HG03095 (cell line): ENCODE data around the gene GPC2.
"Not testable (repeated sequence)": the region's sequence is repeated elsewhere in the genome, so short reads cannot be mapped to it uniquely, and the experiment has no call there.

Source experiments
- ATAC-seq: cut with Tn5 transposase; IDR thresholded peaks from one replicate; pipeline ENCODE4 v1.9.1; 2021; ENCODE audit warnings: moderate library complexity; ENCODE audit not compliant: unreplicated experiment

GPC2 gene

DNA sequence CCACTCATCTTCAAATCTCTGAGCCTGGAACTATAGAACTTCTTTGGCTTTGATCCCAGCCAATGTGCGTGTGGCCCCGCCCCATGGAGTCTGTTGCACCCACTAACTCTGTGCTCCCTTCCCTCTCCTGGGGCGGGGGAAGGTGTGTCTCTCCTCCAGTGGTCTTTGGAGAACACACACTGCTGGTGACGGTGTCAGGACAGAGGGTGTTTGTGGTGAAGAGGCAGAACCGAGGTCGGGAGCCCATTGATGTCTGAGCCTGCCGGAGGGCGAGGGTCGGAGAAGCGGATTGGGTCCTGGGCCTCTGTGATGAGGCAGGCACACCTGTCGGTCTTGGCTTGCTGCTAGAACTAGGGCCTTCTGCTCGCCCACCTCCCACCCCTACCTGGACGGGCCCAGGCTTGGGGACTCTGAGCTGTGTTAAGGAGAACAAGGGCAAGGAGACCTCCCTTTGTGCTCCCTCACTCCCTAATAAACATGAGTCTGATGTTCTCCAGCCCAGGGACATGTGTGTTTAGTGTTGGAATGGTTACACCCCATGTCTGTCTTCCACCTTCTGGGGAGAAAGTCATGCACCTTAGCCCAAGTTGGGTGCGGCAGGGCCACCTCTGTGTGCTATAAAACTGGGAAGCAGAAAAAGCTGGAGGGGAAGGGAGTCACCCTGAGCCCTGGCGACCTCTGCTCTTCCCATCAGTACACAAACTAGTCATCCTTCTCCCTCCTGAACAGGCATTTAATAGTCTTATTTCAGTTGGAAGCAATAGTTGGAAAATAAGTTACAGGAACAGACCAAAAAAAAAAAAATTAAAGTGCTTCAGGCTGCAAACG, 23.3 kb downstream of the GPC2 start:
- no peak for ATAC-seq

DNA sequence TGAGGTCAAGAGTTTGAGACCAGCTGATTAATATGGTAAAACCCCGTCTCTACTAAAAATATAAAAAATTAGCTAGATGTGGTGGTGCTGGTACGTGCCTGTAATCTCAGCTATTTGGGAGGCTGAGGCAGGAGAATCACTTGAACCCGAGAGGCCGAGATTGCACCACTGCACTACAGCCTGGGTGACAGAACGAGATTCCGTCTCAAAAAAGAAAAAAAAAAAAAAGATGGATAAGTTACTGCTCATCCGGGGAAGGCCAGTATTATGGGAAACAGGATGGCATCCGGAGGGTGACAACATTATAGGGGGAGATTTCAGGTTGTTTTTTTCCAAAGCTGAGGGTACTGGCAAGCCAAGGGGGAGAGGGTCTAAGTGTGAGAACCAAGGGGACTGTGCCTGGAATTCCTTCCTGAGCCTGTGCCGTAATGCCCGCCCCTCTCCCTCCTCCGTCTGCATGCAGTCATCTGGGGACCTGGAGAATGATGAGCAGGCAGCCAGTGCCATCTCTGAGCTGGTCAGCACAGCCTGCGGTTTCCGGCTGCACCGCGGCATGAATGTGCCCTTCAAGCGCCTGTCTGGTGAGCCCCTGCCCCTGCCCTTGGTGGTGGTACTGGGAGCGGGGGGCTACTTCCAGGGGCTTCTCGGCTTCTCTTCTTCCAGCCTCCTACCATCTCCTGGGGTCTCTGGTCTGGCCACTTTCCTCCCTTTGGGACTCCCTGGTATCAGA, 24.1 kb downstream of the GPC2 start:
- ATAC-seq: no peak

DNA sequence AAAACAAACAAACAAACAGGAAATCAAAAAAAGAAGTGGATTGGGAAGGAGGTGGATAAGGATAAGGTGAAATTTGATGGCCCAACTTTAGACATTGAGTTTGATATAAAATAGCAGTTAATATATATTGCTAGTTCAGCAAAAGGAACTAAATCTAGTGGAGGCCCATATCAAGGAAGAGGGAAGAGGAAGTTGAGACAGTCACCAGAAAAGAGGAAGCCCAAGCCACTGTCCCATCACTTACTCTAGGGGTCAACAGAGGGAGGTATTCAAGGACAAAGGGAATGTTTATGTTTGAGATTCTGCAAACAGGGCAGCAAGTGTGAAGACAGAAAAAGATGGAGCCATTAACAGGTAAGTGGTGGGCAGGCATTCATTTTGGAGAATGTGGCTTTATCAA, 24.8 kb downstream of the GPC2 start:
- ATAC-seq: no peak

DNA sequence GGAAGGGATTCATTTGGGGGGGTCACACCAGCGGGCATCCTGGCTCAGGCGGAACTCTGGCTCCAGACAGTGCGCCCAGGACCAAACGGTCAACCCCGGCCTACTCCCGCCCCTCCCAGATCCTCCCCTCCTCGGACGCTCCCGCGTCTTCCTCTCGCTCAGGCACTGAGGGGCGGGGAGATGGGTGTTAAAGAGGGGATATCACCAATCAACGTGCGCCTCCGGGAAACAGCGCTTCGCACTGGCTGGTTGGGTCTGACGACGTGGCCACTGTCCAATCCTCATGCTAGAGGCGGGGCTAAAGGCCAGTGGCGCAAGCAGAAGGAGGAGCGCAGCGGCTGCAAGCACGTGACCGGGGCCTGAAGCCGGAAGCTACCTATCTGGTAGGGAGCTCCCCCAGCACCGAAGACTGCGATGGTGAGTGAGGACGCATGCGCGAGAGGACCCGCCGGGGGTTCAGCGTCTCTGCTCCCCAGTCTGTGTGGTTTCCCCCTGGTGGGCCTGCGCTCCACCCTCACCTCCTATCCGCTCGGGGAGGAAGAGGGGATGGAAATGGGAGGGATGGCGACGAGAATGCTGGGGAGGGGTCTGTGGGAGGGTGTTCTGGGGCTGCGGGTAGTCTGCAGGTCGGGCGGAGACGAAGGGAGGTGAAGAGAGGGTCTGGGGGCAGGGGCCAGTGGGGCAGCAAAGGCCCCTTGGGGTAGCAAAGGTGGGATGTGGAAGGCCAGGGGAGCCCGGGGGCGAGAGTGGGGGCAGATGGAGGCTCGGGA, 28.4 kb downstream of the GPC2 start, which contains the start of gene LAMTOR4:
Gene LAMTOR4, plus strand, starts transcription at position 360 of the 770 bp plus-strand sequence. Its CDS starts 55 bp downstream, at position 415.
- peak; percentile 96 for ATAC-seq

DNA sequence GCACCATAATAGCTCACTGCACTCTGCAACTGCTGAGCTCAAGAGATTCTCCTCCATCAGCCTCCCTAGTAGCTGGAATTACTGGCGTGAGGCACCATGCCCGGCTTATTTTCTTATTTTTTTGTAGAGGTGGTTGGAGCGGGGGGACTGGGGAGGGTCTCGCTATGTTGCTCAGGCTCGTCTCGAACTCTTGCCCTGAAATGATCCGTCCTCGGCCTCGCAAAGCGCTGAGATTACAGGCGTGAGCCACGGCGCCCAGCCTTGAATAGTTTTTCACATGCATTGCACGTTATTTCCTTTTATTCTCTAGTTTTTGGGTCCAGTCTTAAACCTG, 29.0 kb downstream of the GPC2 start:
- ATAC-seq: no peak

DNA sequence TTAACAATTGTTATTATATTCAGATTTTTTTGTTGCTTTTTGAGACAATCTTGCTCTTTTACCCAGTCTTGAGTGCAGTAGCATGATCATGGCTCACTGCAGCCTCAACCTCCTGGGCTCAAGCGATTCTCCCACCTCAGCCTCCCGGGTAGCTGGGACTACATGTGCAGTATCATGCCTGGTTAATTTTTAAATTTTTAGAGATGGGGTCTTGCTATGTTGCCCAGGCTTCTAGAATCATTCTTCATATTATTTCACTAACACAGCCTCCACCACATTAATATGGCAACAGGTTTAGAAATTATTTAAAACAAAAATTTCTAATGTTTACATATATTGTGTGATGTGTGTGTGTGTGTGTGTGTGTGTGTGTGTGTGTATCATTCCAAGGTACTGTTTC, 29.9 kb downstream of the GPC2 start:
- ATAC-seq: no peak

DNA sequence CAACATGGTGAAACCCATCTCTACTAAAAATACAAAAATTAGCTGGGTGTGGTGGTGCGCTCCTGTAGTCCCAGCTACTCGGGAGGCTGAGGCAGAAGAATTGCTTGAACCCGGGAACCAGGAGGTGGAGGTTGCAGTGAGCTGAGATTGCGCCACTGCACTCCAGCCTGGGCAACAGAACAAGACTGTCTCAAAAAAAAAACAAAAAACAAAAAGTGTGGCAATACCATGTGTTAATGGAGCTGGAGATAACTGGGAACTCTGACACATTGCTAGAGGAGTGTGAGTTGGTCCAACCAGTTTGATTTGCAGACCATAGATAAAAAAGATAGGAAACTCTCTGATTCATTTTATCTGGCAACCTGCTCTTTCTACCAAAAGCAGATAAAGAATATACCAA, 30.8 kb downstream of the GPC2 start:
- not testable (repeated sequence) for ATAC-seq

DNA sequence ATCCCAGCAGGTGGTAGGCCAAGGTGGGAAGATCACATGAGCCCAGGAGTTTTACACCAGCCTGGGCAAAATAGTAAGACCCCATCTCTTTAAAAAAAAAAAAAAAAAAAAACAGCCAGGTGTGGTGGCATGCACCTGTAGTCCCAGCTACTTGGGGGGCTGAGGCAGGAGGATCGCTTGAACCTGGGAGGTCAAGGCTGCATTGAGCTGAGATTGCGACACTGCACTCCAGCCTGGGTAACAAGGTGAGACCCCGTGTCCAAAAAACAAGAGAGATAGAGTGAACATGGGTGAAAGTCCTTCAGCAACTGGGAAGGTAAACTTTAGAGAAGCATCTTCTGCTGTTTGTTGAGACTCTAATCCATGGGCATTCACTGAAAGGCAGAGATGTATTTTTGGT, 34.7 kb downstream of the GPC2 start:
- no peak for ATAC-seq

DNA sequence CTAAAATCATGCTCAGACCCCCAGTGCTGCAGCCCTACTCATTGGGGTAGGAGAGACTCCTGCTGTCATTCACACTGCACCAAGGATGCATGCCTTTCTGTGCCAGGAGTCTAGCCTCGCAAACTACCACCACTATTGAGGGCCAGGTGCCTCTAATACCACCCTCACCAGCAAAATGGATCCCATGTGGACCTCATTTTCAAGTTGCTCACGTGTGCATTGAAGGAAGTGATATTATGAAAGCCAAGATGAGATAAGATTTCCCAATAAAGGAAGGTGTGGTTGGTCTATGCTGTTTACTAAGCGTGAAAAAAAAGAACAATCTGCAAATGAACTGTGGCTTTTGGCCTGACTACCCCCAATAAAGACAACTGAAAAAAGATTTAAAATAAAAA, 35.6 kb downstream of the GPC2 start:
- ATAC-seq: no peak

DNA sequence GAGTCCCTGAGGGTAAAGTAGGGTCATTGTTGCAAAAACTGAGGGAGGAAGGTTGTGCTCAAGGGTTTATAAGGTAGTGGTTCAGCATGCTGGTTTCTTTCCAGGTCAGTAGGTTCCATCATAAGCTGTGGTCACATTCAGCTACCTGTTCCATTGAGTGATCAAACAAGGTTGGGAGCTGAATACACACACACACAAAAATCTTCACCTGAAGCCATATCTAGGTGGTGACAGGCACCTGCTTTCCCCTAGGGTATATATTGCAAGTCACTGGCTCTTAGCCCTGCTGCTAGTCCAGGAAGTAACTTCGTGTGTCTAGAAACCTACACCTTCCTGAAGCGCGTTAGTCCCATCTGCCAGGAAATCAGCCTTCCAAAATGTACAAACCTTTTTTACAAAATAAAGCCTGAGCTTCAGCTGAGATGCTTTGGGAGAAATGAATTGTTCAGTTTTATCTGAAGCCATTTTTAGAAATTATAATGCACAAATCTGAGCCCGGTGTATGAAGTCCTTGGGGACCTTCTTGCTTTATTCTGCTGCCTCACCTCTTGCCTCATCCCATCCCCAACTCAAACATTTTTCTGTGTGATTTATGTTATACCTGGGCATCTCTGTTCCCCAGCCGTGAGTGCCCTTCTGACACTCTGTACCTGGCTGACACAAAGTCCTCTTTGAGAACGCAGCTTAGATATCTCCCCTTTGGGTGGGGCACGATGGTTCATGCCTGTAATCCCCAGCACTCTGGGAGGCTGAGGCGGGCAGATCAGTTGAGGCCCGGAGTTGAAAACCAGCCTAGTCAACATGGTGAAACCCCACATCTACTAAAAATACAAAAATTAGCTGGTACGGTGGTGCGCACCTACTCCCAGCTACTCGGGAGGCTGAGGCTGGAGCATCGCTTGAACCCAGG, 39.1 kb downstream of the GPC2 start:
- no peak for ATAC-seq

DNA sequence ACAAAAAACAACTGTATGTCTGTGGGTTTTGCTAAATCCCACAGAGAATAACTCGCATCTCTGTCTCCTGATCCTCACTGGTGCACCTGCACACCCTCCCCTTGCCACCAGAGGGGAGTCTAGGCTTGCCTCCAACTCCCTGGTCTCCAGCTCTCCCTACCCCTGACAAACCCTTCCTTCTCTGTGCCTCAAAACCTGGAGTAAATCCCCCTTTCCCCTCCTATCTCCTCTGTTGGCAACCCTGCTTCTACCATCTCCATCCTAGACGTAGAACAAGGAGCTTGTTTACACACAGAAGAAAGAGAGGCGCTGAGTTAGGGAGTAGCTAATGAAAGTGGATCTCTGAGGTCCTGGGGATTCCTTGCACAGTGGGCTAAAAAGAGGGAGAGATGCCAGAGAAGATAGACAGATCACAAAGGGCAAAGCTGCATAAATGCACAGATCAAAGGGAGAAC, 44.5 kb downstream of the GPC2 start:
- peak; percentile 62 for ATAC-seq

DNA sequence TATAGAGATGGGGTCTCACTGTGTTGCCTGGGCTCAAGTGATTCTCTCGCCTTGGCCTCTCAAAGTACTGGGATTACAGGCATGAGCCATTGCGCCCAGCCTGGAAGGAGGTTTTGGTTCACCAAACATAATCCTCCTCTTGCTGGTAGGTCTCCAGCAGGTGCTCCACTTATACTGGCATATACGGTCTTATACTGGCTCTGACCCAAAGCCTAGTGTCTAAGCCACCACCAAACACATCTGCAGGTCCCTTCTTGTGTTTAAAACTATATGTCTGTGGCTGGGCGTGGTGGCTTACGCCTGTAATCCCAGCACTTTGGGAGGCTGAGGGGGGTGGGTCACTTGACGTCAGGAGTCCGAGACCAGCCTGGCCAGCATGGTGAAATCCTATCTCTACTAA, 45.1 kb downstream of the GPC2 start:
- ATAC-seq: no peak

DNA sequence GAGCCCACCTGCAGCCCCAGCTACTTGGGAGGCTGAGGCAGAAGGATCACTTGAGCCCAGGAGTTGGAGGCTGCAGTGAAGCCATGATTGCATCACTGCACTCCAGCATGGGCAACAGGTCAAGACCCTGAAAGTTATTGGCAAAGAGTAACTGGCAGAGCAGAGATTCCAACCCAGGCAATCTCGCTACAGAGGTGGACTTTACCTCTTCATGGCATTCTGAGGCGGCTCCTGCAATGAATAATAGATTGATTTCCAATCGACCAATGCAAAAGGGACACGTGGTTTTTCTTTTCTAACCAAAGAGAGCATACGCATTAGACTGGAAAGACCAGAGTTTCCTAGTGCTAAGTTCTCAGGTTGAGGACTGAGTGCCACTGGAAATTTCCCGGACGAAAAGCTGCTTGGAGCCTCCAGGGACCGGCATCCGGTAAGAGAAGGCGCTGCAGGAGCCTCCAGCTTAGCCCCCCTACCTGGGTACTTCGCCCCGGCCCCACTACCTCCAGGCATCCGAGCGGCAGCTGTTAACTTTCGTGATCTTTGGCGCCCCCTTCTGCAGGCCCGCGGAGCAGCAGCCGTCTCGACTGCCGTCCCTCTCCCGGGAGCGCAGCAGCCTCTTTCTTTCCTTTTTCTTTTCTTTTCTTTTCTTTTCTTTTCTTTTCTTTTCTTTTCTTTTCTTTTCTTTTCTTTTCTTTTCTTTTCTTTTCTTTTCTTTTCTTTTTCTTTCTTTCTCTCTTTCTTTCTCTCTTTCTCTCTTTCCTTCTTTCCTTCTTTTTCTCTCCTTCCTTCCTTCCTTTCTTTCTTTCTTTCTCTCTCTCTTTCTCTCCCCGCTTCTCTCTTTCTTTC, 46.4 kb downstream of the GPC2 start:
- no peak for ATAC-seq

DNA sequence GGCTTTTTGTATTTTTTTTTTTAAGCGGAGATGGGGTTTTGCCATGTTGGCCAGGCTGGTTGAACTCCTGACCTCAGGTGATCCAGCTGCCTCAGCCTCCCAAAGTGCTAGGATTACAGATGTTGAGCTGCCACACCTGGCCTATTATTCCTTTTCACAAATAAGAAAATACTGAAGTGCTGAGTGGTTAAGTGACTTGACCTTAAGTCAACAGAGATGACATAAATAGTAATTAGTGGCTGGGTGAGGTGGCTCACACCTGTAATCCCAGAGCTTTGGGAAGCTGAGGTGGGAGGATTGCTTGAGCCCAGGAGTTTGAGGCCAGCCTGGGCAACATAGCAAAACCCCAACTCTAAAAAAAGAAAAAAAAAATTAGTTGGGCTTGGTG, 47.0 kb downstream of the GPC2 start:
- not testable (repeated sequence) for ATAC-seq

DNA sequence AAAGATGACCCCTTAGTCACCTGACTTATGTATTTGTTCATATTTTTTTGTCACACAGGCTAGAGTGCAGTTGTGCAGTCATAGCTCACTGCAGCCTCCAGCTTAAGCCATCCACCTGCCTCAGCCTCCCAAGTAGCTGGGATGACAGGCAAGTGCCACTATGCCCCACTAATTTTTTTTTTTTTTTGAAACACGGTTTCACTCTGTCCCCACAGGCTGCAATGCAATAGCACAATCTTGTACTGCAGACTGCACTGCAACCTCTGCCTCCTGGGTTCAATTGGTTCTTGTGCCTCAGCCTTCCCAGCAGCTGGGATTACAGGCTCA, 48.6 kb downstream of the GPC2 start:
- no peak for ATAC-seq

DNA sequence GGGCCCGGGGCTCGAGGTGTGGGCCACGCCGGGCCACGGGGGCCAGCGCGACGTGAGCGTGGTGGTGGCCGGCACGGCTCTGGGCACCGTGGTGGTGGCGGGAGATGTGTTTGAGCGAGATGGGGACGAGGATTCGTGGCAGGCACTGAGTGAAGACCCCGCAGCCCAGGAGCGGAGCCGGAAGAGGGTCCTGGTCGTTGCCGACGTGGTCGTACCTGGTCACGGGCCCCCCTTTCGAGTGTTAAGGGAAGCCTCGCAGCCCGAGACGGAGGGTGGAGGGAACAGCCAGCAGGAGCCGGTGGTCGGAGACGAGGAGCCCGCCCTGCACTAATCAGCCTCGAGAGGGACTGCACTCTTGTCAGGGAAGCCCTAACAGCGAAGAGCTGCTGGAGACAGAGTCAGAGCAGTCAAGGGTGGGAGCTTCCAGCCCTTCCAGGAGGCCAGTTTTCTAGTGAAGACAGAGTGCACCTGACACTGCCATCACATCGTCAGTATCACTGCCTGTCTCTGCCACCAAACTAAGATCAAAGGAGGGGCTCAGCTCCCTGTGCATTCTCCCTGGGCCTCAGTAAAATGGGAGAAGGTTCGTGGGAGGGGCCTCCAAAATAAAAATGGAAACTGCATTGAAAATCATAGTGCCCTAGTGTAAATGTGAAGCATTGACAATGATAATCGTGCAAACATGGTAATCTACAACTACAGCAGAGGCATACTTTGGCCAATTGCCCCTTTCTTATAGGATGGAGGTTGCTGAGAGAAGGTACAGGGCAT, 49.1 kb downstream of the GPC2 start:
- no peak for ATAC-seq

DNA sequence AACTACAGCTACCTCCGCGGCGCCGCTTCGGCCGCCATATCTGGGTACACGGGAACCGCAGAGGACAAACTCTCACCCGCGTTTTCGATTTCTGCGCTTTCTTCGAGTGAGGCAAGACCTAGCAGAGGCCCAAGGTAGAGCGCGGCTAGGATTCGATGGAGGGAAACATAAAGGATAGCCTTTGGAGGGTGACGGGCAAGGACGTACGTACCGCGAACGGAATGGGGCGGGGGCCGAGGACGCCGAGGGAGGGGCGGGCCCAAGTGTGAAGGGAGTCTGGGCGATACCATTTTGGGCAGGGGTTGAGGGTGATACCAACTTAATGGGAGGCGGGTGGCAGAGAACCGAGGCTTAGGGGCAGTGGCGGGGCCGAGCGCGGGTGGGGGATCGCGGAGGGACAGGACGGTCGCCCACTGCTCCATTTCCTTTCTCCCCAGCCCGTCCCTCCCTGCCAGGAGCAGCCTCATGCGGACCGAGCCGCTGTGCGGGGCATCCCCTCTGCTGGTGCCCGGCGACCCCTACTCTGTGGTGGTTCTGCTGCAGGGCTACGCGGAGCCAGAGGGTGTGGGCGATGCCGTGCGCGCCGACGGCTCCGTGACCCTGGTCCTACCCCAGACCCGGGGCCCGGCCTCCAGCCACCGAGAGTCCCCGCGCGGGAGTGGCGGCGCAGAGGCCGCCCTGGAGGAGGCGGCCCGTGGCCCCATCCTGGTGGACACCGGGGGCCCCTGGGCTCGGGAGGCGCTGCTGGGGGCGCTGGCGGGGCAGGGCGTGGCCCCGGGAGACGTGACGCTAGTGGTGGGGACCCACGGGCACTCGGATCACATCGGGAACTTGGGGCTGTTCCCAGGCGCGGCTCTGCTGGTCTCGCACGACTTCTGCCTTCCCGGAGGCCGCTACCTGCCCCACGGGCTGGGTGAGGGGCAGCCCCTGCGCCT, 50.0 kb downstream of the GPC2 start, which contains the start of gene MBLAC1:
Gene MBLAC1, plus strand, starts transcription at position 37 of the 935 bp plus-strand sequence. Its CDS starts 429 bp downstream, at position 466.
- ATAC-seq: peak; percentile 57
